ENCODE data around the gene LMTK2. TPM values are rescaled to one million over a fixed set of nuclear protein-coding genes. Genes with fewer than 3 reads are reported as not detected.

Gene LMTK2
- total and polyA plus RNA-seq, 2 experiments from 2014 or later, result 6.1 to 30.8 TPM

DNA sequence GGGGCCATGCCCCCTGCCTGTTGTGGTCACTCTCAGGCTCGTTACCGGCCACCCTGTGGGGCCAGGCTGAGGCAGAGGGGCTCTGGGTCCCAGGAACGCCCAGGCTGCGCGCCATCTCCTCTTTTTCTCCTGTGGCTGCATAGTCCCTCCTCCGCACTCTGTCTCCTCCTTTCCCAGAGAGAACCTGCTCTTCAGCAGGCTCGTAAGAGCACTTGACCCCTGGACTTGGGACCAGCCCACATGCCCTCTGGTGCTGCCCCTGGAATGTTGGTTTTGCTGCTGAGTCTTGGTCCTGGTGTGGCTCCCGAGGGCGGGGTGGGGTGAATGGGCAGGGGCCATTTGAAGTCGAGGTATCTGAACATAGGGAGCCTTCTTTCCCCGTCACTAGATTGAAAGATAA, 98.0 kb downstream of the LMTK2 start:
- no peak for TF ChIP-seq ZNF331 (CRISPR knock-in tag; IDR thresholded peaks at IDR 0.05; ENCODE audit: low read depth)
- TF ChIP-seq JUNB (IDR thresholded peaks at IDR 0.05; ENCODE audit: unreplicated experiment), result no peak
- TF ChIP-seq CREB1 (CRISPR knock-in tag; IDR thresholded peaks at IDR 0.05; ENCODE audit: low read depth), result no peak
- TF ChIP-seq, protein P1, sequence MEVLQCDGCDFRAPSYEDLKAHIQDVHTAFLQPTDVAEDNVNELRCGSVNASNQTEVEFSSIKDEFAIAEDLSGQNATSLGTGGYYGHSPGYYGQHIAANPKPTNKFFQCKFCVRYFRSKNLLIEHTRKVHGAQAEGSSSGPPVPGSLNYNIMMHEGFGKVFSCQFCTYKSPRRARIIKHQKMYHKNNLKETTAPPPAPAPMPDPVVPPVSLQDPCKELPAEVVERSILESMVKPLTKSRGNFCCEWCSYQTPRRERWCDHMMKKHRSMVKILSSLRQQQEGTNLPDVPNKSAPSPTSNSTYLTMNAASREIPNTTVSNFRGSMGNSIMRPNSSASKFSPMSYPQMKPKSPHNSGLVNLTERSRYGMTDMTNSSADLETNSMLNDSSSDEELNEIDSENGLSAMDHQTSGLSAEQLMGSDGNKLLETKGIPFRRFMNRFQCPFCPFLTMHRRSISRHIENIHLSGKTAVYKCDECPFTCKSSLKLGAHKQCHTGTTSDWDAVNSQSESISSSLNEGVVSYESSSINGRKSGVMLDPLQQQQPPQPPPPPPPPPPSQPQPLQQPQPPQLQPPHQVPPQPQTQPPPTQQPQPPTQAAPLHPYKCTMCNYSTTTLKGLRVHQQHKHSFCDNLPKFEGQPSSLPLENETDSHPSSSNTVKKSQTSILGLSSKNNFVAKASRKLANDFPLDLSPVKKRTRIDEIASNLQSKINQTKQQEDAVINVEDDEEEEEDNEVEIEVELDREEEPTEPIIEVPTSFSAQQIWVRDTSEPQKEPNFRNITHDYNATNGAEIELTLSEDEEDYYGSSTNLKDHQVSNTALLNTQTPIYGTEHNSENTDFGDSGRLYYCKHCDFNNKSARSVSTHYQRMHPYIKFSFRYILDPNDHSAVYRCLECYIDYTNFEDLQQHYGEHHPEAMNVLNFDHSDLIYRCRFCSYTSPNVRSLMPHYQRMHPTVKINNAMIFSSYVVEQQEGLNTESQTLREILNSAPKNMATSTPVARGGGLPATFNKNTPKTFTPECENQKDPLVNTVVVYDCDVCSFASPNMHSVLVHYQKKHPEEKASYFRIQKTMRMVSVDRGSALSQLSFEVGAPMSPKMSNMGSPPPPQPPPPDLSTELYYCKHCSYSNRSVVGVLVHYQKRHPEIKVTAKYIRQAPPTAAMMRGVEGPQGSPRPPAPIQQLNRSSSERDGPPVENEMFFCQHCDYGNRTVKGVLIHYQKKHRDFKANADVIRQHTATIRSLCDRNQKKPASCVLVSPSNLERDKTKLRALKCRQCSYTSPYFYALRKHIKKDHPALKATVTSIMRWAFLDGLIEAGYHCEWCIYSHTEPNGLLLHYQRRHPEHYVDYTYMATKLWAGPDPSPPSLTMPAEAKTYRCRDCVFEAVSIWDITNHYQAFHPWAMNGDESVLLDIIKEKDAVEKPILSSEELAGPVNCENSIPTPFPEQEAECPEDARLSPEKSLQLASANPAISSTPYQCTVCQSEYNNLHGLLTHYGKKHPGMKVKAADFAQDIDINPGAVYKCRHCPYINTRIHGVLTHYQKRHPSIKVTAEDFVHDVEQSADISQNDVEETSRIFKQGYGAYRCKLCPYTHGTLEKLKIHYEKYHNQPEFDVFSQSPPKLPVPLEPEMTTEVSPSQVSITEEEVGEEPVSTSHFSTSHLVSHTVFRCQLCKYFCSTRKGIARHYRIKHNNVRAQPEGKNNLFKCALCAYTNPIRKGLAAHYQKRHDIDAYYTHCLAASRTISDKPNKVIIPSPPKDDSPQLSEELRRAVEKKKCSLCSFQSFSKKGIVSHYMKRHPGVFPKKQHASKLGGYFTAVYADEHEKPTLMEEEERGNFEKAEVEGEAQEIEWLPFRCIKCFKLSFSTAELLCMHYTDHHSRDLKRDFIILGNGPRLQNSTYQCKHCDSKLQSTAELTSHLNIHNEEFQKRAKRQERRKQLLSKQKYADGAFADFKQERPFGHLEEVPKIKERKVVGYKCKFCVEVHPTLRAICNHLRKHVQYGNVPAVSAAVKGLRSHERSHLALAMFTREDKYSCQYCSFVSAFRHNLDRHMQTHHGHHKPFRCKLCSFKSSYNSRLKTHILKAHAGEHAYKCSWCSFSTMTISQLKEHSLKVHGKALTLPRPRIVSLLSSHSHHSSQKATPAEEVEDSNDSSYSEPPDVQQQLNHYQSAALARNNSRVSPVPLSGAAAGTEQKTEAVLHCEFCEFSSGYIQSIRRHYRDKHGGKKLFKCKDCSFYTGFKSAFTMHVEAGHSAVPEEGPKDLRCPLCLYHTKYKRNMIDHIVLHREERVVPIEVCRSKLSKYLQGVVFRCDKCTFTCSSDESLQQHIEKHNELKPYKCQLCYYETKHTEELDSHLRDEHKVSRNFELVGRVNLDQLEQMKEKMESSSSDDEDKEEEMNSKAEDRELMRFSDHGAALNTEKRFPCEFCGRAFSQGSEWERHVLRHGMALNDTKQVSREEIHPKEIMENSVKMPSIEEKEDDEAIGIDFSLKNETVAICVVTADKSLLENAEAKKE (CRISPR knock-in tag; IDR thresholded peaks at IDR 0.05), result no peak
- no peak for TF ChIP-seq EZH2phosphoT487 (IDR thresholded peaks at IDR 0.05; ENCODE audit: unreplicated experiment)
- no peak for TF ChIP-seq POLR2AphosphoS5 (IDR thresholded peaks at IDR 0.05; ENCODE audit: low read depth)
- TF ChIP-seq, protein P2, sequence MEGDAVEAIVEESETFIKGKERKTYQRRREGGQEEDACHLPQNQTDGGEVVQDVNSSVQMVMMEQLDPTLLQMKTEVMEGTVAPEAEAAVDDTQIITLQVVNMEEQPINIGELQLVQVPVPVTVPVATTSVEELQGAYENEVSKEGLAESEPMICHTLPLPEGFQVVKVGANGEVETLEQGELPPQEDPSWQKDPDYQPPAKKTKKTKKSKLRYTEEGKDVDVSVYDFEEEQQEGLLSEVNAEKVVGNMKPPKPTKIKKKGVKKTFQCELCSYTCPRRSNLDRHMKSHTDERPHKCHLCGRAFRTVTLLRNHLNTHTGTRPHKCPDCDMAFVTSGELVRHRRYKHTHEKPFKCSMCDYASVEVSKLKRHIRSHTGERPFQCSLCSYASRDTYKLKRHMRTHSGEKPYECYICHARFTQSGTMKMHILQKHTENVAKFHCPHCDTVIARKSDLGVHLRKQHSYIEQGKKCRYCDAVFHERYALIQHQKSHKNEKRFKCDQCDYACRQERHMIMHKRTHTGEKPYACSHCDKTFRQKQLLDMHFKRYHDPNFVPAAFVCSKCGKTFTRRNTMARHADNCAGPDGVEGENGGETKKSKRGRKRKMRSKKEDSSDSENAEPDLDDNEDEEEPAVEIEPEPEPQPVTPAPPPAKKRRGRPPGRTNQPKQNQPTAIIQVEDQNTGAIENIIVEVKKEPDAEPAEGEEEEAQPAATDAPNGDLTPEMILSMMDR (conservative IDR thresholded peaks at IDR 0.05; ENCODE audit: low read depth in 2 of 2), result no peak
- TF ChIP-seq, protein P3, sequence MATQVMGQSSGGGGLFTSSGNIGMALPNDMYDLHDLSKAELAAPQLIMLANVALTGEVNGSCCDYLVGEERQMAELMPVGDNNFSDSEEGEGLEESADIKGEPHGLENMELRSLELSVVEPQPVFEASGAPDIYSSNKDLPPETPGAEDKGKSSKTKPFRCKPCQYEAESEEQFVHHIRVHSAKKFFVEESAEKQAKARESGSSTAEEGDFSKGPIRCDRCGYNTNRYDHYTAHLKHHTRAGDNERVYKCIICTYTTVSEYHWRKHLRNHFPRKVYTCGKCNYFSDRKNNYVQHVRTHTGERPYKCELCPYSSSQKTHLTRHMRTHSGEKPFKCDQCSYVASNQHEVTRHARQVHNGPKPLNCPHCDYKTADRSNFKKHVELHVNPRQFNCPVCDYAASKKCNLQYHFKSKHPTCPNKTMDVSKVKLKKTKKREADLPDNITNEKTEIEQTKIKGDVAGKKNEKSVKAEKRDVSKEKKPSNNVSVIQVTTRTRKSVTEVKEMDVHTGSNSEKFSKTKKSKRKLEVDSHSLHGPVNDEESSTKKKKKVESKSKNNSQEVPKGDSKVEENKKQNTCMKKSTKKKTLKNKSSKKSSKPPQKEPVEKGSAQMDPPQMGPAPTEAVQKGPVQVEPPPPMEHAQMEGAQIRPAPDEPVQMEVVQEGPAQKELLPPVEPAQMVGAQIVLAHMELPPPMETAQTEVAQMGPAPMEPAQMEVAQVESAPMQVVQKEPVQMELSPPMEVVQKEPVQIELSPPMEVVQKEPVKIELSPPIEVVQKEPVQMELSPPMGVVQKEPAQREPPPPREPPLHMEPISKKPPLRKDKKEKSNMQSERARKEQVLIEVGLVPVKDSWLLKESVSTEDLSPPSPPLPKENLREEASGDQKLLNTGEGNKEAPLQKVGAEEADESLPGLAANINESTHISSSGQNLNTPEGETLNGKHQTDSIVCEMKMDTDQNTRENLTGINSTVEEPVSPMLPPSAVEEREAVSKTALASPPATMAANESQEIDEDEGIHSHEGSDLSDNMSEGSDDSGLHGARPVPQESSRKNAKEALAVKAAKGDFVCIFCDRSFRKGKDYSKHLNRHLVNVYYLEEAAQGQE (IDR thresholded peaks at IDR 0.05; ENCODE audit: unreplicated experiment), result no peak
- TF ChIP-seq ETS1 (IDR thresholded peaks at IDR 0.05), result no peak
- TF ChIP-seq STAT1 (IDR thresholded peaks at IDR 0.05; ENCODE audit: unreplicated experiment), result no peak
- no peak for TF ChIP-seq NANOG (IDR thresholded peaks at IDR 0.05; ENCODE audit: borderline replicate concordance)
- no peak for TF ChIP-seq EZH2 (IDR thresholded peaks at IDR 0.05; ENCODE audit: low read depth, unreplicated experiment)
- TF ChIP-seq ZNF114 (CRISPR knock-in tag; IDR thresholded peaks at IDR 0.05), result no peak
- Histone ChIP-seq H3K4me3 (no peak overlapping the region), H3K4me1 (ENCODE audit: insufficient read depth) (no peaks in the 10 kb centered on the region), H3K27me3 (ENCODE audit: insufficient read depth) (no peaks in the 10 kb centered on the region), H2AFZ (no peak overlapping the region), H3K36me3 (ENCODE audit: insufficient read depth) (no peaks in the 10 kb centered on the region), H3F3A (replicated peaks; ENCODE audit: low read depth) (no peaks in the 10 kb centered on the region), H3K79me2 (replicated peaks; ENCODE audit: insufficient read depth) (peaks cover 25% of the 10 kb centered on the region), H3K4me2 (no peak overlapping the region), H3K9me2 (ENCODE audit: insufficient read depth) (no peaks in the 10 kb centered on the region), H4K20me1 (replicated peaks; ENCODE audit: insufficient read depth) (no peaks in the 10 kb centered on the region; the same call in 1 of the 2 replicates), H3K27ac (ENCODE audit: low read depth) (no peak overlapping the region)
- H3K4me1 Mint-ChIP-seq, result 0 out of 3 replicates have a peak, but pooled peaks cover under 1% of the 10 kb centered on the region
- H3K36me3 Mint-ChIP-seq (ENCODE audit: low read depth), result peaks cover 22% of the 10 kb centered on the region
- no peak for ATAC-seq
- H3K4me3 Mint-ChIP-seq, result no peak overlapping the region
- H3K9me3 Mint-ChIP-seq, result no peaks in the 10 kb centered on the region
- peaks cover 4% of the 10 kb centered on the region for H3K27me3 Mint-ChIP-seq (ENCODE audit: insufficient read depth, low read depth, poor library complexity)
- no peak overlapping the region for H3K27ac Mint-ChIP-seq
- no peak for DNase-seq (ENCODE audit: low spot score)
